GM12878 (cell line): Measurements from ENCODE around the gene DSG4. TPM values are rescaled to one million over a fixed set of nuclear protein-coding genes. Genes with fewer than 3 reads are reported as not detected.

Source experiments
- ATAC-seq: fragments of 200-7000 bp; cut with Tn5 transposase; 3 replicates; pipeline ENCODE4 v1.9.1; 2020; ENCODE audit warnings: mild to moderate bottlenecking, moderate library complexity
- BruUV-seq: library from RNA; stranded (reverse); fragments of 400-500 nt; replicated peaks from 2 replicates; lab custom pipeline; 2021; lab: Mats Ljungman, UMichigan
- CTCF ChIA-PET: fragments of 300-600 bp; sonication (Branson Sonifier 250); formaldehyde crosslinking; extraction: SDS; loops from one replicate; lab custom pipeline; 2021; ENCODE audit warnings: inconsistent platforms; lab: Yijun Ruan, JAX
- POLR2A ChIA-PET: fragments of 350-600 bp; formaldehyde crosslinking; extraction: SDS; loops from one replicate; lab custom pipeline; 2021; ENCODE audit warnings: inconsistent platforms; lab: Charles Lee
- RAD21 ChIA-PET: fragments of 300-600 bp; sonication (Branson Sonifier 250); formaldehyde crosslinking; loops from one replicate; lab custom pipeline; 2023; ENCODE audit warnings: antibody characterized with exemption; ENCODE audit not compliant: unreplicated experiment; lab: Charles Lee
- SMC1A ChIA-PET: fragments of 300-600 bp; sonication (Branson Sonifier 250); formaldehyde crosslinking; loops from one replicate; lab custom pipeline; 2023; ENCODE audit not compliant: unreplicated experiment, uncharacterized antibody; lab: Charles Lee
- DNase-seq: peaks from one replicate; pipeline ENCODE4 v3.0.0-alpha.2; 2011; ENCODE audit warnings: low read depth, low spot score
- FAIRE-seq: peaks from 3 replicates; lab custom pipeline; 2011; peaks lifted over from hg19 to GRCh38; lab: Jason Lieb, UNC
- H2AFZ ChIP-seq: 2 replicates; pipeline ENCODE4 v1.6.0; 2011; ENCODE audit warnings: low read depth, low read length, control low read depth; ENCODE audit not compliant: control insufficient read depth
- H3K27ac ChIP-seq: 2 replicates; pipeline ENCODE4 v1.5.1; 2011; ENCODE audit warnings: control low read depth; ENCODE audit not compliant: control insufficient read depth, insufficient read depth
- H3K27me3 ChIP-seq, 2 experiments: replicated peaks in 1 of 2; 2 replicates each; pipeline versions ENCODE4 v1.6.0 to v1.6.1; 2011; ENCODE audit warnings: low read length in 1 of 2; ENCODE audit not compliant: control insufficient read depth in 2 of 2, insufficient read depth in 2 of 2
- H3K36me3 ChIP-seq, 2 experiments: 2 replicates each; pipeline ENCODE4 v1.5.1; 2011; ENCODE audit warnings: low read length in 1 of 2; ENCODE audit not compliant: control insufficient read depth in 2 of 2, insufficient read depth in 2 of 2
- H3K4me1 ChIP-seq: 2 replicates; pipeline ENCODE4 v1.6.1; 2011; ENCODE audit warnings: mild to moderate bottlenecking, low read length, moderate library complexity, mixed read lengths; ENCODE audit not compliant: control insufficient read depth, insufficient read depth
- H3K4me2 ChIP-seq: 2 replicates; pipeline ENCODE4 v1.6.0; 2011; ENCODE audit warnings: control low read depth; ENCODE audit not compliant: control insufficient read depth, insufficient read depth
- H3K4me3 ChIP-seq: fragments of 200-600 bp; sonication (generic); 2 replicates; pipeline ENCODE4 v1.5.1; 2016
- H3K79me2 ChIP-seq: 2 replicates; pipeline ENCODE4 v1.6.0; 2011; ENCODE audit warnings: low read length; ENCODE audit not compliant: control insufficient read depth, insufficient read depth
- H3K9ac ChIP-seq: 2 replicates; pipeline ENCODE4 v1.8.0; 2011; ENCODE audit warnings: low read length, control low read depth, mixed read lengths; ENCODE audit not compliant: control insufficient read depth, insufficient read depth
- H3K9me3 ChIP-seq: replicated peaks from 3 replicates; pipeline ENCODE4 v1.5.1; 2011; ENCODE audit warnings: mild to moderate bottlenecking, low read length; ENCODE audit not compliant: control insufficient read depth, insufficient read depth
- H4K20me1 ChIP-seq: 2 replicates; pipeline ENCODE4 v1.6.0; 2011; ENCODE audit not compliant: control insufficient read depth, insufficient read depth
- EZH2 ChIP-seq: IDR thresholded peaks from 2 replicates; pipeline ENCODE4 v1.6.1; 2012; ENCODE audit warnings: low read depth, mild to moderate bottlenecking, control low read depth, inconsistent platforms, low read length, borderline replicate concordance; ENCODE audit not compliant: control insufficient read depth
- GATAD2B ChIP-seq: fragments of 450-650 bp; conservative IDR thresholded peaks from 2 replicates; pipeline ENCODE4 v1.6.1; 2017; ENCODE audit warnings: low read depth, mild to moderate bottlenecking, moderate library complexity
- NFXL1 ChIP-seq: fragments of 450-650 bp; IDR thresholded peaks from 2 replicates; pipeline ENCODE4 v1.6.1; 2017; ENCODE audit warnings: antibody characterized with exemption, mild to moderate bottlenecking, borderline replicate concordance
- POU2F2 ChIP-seq: IDR thresholded peaks from 3 replicates; pipeline ENCODE4 v1.6.1; 2011; ENCODE audit warnings: low read depth, mild to moderate bottlenecking, low read length, borderline replicate concordance
- RCOR1 ChIP-seq: conservative IDR thresholded peaks from 2 replicates; pipeline ENCODE4 v1.6.1; 2012; ENCODE audit warnings: low read depth, low read length, improper control_type of control experiment
- SMAD1 ChIP-seq: fragments of 450-650 bp; IDR thresholded peaks from 2 replicates; pipeline ENCODE4 v1.6.1; 2018; ENCODE audit warnings: mild to moderate bottlenecking, low read depth; ENCODE audit not compliant: partially characterized antibody
- TBL1XR1 ChIP-seq: IDR thresholded peaks from 2 replicates; pipeline ENCODE4 v1.6.1; 2012; ENCODE audit warnings: low read depth, low read length, improper control_type of control experiment
- TCF12 ChIP-seq: IDR thresholded peaks from 2 replicates; pipeline ENCODE4 v1.6.1; 2011; ENCODE audit warnings: low read depth, mild to moderate bottlenecking, low read length
- ZNF207 ChIP-seq: fragments of 450-650 bp; IDR thresholded peaks from 2 replicates; pipeline ENCODE4 v1.6.1; 2014; ENCODE audit warnings: antibody characterized with exemption, mild to moderate bottlenecking, borderline replicate concordance
- ZNF384 ChIP-seq: IDR thresholded peaks from 2 replicates; pipeline ENCODE4 v1.6.1; 2012; ENCODE audit warnings: low read depth, mild to moderate bottlenecking, low read length, improper control_type of control experiment, borderline replicate concordance
- ZSCAN29 ChIP-seq: fragments of 450-650 bp; IDR thresholded peaks from 2 replicates; pipeline ENCODE4 v1.6.1; 2017; ENCODE audit warnings: mild to moderate bottlenecking, moderate library complexity
- in situ Hi-C: fragments of 300-500 bp; cut with MboI; formaldehyde crosslinking; loops from 9 replicates; pipeline ENCODE4 v1.14.3; 2018; ENCODE audit warnings: mixed read lengths
- intact Hi-C: fragments of 100-400 bp; cut with micrococcal nuclease; formaldehyde crosslinking; loops from one replicate; pipeline ENCODE4 v1.14.2; 2022; ENCODE audit not compliant: unreplicated experiment
- polyA plus RNA-seq, 11 experiments: library from polyadenylated mRNA; depleted of rRNA in 4 of 11; unstranded in 6 of 11; stranded (reverse) in 5 of 11; fragments of >200 nt; fragmentation: Nextera tagmentation in 4 of 11; fragmentation: Illumina TruSeq in 1 of 11; extraction: Ambion mirVana in 4 of 11; extraction: Trizol in 1 of 11; gene quantifications; 1 replicate in 1 of 11; 2 replicates in 10 of 11; pipeline versions ENCODE4 v1.2.1 to v1.2.3, GENCODE V29; 2011 to 2016; ENCODE audit warnings: inconsistent platforms in 2 of 11, missing spikeins in 2 of 11, low read depth in 1 of 11
- total RNA-seq, 4 experiments: library from RNA; depleted of rRNA in 3 of 4; stranded (reverse); fragments of >200 nt in 3 of 4; fragmentation: Illumina TruSeq in 1 of 4; extraction: Trizol in 1 of 4; gene quantifications; 2 replicates each; pipeline versions ENCODE4 v1.2.1 to v1.2.3, GENCODE V29; 2013 to 2021
- TF ChIP-seq, protein P1 (sequence below): fragments of 450-650 bp; IDR thresholded peaks from 2 replicates; pipeline ENCODE4 v1.6.1; 2017; ENCODE audit warnings: borderline replicate concordance
- TF ChIP-seq, protein P2 (sequence below): fragments of 450-650 bp; IDR thresholded peaks from 2 replicates; pipeline ENCODE4 v1.6.1; 2017; ENCODE audit warnings: mild to moderate bottlenecking
- TF ChIP-seq, protein P3 (sequence below): fragments of 450-650 bp; IDR thresholded peaks from 2 replicates; pipeline ENCODE4 v1.6.1; 2018; ENCODE audit warnings: borderline replicate concordance, mild to moderate bottlenecking; ENCODE audit not compliant: partially characterized antibody

The DSG4 gene
- total and polyA plus RNA-seq, 10 of the 15 experiments (the other 5 are each of a cell fraction or from before 2014, with no cell fraction given), result 0.07 to 0.59 (median 0.17) TPM; not detected in 1

DNA sequence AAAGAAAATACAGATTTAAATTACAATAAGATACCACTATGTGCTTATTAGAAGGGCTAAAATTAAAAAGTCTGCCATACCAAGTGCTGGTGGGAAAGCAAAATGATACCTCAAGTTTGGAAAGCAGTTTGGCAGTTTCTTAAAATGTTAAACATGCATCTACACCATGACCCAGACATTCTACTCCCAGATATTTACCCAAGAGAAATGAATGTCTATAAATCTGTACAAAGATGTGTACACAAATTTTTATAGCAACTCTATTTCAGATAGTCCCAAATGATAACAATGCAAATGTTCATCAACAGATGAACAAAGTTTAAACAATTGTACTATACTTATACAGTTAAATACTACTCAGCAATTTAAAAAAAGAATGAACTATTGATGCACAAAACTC, 7.1 kb upstream of the DSG4 start:
- Histone ChIP-seq H3K4me1 (no peaks in the 10 kb centered on the region), H3K79me2 (no peaks in the 10 kb centered on the region), H3K27ac (no peak overlapping the region), H3K4me2 (no peak overlapping the region), H4K20me1 (no peaks in the 10 kb centered on the region), H2AFZ (no peak overlapping the region), H3K36me3 (no peaks in the 10 kb centered on the region), H3K27me3 (no peaks in the 10 kb centered on the region), H3K9me3 (no peaks in the 10 kb centered on the region), H3K4me3 (no peak overlapping the region), H3K9ac (no peak overlapping the region)
- DNase-seq (no peak), ATAC-seq (no peak), FAIRE-seq (no peak)
- ChIA-PET CTCF (no interaction called here), RAD21 (no interaction called here), SMC1A (no interaction called here), POLR2A (no interaction called here)
- intact Hi-C loops, result no loop called here
- TF ChIP-seq ZNF384 (no peak), SMAD1 (no peak), POU2F2 (no peak), RCOR1 (no peak), ZNF207 (no peak)
- TF ChIP-seq, protein P1, sequence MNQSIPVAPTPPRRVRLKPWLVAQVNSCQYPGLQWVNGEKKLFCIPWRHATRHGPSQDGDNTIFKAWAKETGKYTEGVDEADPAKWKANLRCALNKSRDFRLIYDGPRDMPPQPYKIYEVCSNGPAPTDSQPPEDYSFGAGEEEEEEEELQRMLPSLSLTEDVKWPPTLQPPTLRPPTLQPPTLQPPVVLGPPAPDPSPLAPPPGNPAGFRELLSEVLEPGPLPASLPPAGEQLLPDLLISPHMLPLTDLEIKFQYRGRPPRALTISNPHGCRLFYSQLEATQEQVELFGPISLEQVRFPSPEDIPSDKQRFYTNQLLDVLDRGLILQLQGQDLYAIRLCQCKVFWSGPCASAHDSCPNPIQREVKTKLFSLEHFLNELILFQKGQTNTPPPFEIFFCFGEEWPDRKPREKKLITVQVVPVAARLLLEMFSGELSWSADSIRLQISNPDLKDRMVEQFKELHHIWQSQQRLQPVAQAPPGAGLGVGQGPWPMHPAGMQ, result no peak
- in situ Hi-C loops, result no loop called here
- no TSS peak for BruUV-seq

DNA sequence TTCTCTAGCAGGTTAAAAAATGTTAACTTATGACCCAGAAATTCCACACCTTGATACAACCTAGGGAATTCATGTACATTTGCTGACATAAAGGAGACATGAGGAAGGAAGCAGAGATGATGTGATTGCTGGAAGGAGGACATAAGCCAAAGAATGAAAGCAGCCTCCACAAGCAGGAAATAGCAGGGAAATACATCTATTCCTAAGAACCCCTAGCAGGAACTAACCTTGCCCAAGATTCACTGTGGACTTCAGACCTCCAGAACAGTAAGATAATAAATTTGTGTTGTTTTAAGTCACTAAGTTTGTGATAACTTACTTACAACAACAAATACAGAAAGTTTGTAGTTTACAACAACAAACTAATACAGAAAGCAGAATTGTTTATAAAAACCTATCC, 4.6 kb upstream of the DSG4 start:
- H3K79me2 ChIP-seq, result no peaks in the 10 kb centered on the region
- no peak overlapping the region for H2AFZ ChIP-seq
- ATAC-seq (no peak), FAIRE-seq (no peak), DNase-seq (no peak)
- no peaks in the 10 kb centered on the region for H4K20me1 ChIP-seq
- ChIA-PET POLR2A (no interaction called here), CTCF (no interaction called here), RAD21 (no interaction called here), SMC1A (no interaction called here)
- no peaks in the 10 kb centered on the region for H3K27me3 ChIP-seq
- no TSS peak for BruUV-seq
- H3K9me3 ChIP-seq, result no peaks in the 10 kb centered on the region
- H3K4me2 ChIP-seq, result no peak overlapping the region
- no peaks in the 10 kb centered on the region for H3K36me3 ChIP-seq
- no peak overlapping the region for H3K27ac ChIP-seq
- H3K4me3 ChIP-seq, result no peak overlapping the region
- H3K9ac ChIP-seq, result no peak overlapping the region
- in situ Hi-C loops (no loop called here), intact Hi-C loops (no loop called here)
- no peaks in the 10 kb centered on the region for H3K4me1 ChIP-seq
- TF ChIP-seq NFXL1 (no peak), TBL1XR1 (no peak), ZSCAN29 (no peak), EZH2 (no peak), GATAD2B (no peak), TCF12 (no peak)
- TF ChIP-seq, protein P2, sequence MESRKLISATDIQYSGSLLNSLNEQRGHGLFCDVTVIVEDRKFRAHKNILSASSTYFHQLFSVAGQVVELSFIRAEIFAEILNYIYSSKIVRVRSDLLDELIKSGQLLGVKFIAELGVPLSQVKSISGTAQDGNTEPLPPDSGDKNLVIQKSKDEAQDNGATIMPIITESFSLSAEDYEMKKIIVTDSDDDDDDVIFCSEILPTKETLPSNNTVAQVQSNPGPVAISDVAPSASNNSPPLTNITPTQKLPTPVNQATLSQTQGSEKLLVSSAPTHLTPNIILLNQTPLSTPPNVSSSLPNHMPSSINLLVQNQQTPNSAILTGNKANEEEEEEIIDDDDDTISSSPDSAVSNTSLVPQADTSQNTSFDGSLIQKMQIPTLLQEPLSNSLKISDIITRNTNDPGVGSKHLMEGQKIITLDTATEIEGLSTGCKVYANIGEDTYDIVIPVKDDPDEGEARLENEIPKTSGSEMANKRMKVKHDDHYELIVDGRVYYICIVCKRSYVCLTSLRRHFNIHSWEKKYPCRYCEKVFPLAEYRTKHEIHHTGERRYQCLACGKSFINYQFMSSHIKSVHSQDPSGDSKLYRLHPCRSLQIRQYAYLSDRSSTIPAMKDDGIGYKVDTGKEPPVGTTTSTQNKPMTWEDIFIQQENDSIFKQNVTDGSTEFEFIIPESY, result no peak
- TF ChIP-seq, protein P3, sequence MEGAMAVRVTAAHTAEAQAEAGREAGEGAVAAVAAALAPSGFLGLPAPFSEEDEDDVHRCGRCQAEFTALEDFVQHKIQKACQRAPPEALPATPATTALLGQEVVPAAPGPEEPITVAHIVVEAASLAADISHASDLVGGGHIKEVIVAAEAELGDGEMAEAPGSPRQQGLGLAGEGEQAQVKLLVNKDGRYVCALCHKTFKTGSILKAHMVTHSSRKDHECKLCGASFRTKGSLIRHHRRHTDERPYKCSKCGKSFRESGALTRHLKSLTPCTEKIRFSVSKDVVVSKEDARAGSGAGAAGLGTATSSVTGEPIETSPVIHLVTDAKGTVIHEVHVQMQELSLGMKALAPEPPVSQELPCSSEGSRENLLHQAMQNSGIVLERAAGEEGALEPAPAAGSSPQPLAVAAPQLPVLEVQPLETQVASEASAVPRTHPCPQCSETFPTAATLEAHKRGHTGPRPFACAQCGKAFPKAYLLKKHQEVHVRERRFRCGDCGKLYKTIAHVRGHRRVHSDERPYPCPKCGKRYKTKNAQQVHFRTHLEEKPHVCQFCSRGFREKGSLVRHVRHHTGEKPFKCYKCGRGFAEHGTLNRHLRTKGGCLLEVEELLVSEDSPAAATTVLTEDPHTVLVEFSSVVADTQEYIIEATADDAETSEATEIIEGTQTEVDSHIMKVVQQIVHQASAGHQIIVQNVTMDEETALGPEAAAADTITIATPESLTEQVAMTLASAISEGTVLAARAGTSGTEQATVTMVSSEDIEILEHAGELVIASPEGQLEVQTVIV, result no peak
